ENCODE measurements around the gene PRKCB.

The PRKCB gene

DNA sequence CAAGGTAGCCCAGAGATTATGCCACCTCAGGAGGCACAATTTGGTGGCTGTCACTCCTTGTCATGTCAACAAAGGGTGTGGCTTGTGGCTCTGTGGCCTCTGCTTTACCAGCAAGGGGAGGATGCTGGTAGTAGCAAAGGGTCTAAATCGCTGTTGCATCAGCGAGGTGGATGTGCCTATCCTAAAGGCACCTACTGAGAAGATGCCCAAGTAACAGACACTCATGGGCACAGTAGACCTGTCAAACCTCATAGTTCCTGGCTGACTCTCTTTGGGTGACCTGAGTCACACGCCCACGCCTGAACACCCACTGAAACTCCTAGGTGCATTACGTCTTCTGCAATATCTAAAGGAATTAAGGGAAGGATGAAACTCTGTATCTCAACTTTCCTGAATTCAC, 139.5 kb downstream of the PRKCB start:
- no peak for DNase-seq

- DNase-seq = no peak
Measured at GRCh38 chr16:23976091-23976490, 140.3 kb downstream of the PRKCB start.

- DNase-seq = no peak
Measured at GRCh38 chr16:23976524-23976923, 140.7 kb downstream of the PRKCB start.

- DNase-seq = no peak
Measured at GRCh38 chr16:23979441-23979840, 143.7 kb downstream of the PRKCB start.

- no peak for DNase-seq
Measured at GRCh38 chr16:23979982-23980381, 144.2 kb downstream of the PRKCB start.

- no peak for DNase-seq
Measured at GRCh38 chr16:23981429-23982399, 145.9 kb downstream of the PRKCB start.

DNA sequence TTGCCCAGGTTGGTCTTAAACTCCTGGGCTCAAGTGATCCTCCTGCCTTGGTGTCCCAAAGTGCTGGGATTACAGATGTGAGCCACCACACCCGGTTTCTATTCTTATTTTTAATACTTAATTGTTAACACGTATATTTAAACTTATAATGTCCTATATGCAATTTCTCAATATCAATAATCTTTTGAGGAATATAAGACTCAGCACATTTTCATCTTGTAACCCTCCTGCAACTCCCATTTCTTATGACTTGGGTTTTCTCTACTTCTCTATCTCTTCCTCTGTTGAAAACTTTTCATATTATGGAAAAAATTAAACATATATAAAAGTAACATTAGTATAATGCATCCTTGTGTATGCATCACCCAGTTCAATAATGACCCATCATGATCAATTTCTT, 150.7 kb downstream of the PRKCB start:
- no peak for DNase-seq

GRCh38 chr16:23987443-23987842, 151.7 kb downstream of the PRKCB start:
- DNase-seq = no peak

DNA sequence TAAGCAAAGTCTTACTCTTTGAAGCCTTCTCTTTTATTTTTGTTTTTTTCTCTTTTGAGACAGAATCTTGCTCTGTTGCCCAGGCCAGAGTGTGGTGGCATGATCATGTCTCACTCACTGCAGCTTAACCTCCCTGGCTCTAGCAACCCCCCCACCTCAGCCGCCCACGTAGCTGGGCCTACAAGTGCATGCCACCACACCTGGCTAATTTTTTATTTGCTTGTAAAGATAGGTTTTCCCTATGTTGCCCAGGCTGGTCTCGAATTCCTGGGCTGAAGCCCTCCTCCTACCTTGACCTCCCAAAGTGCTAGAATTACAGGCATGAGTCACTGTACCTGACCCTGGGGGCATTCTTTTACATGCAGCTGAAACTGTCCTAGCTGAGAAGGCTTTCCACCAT, 154.7 kb downstream of the PRKCB start:
- no peak for DNase-seq

GRCh38 chr16:23991066-23991465, 155.3 kb downstream of the PRKCB start:
- no peak for DNase-seq

DNA sequence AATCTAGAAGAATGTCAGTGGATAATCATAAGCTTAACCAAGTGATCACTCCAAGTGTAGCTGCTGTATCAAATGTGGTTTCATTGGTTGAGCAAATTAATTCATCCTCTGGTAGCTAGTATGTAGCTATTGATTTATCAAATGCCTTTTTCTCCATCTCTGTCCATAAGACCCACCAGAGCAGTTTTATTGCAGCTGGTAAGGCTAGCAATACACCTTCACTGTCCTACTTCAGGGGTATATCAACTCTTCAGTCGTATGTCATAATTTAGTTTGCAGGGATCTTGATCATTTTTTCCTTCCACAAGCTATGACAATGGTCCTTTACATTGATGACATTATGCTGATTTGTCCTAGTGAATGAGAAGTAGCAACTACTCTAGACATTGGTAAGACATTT, 158.8 kb downstream of the PRKCB start:
- DNase-seq = no peak

- no peak for DNase-seq
Measured at GRCh38 chr16:23996258-23996955, 160.6 kb downstream of the PRKCB start.

DNA sequence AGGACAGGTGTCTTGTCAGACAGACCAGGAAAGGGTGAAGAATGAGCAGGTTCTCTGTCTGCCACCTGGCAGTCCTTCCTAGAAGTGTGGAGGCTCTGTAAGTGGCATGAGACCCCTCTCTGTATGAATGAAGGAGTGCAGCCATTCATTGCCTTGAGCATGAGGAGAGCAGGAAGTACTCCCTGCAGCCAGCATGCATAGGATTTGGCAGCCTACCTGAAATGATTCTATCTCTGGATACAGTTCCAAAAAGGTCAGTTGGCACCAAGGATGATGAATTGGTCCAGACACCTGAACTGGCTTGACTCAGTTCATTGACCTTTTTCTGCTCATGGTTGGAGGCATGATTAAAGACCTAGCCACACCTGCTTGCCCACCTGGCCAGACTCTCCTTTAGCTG, 163.0 kb downstream of the PRKCB start:
- DNase-seq = no peak

- no peak for DNase-seq
Measured at GRCh38 chr16:23999663-24000062, 163.9 kb downstream of the PRKCB start.

GRCh38 chr16:24001710-24002109, 165.9 kb downstream of the PRKCB start:
- DNase-seq = no peak

DNA sequence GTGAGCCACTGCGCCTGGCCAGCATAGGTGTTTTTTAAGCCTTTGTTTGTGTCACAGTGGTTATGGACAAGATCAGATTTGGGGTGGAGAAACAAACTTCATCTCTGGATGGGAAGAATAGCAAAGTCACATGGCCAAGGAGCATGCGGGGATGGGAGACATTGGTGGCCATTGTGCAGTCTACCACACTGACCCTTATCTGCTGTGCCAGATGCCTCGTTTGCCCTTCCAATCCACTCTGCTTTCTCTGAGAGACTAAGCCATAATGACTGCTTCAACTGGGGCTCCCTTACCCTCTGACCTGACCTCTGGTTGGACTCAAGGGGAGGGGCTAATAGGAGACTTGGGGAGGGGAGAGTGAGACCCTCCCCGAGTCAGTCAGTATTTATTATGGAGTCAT, 166.8 kb downstream of the PRKCB start:
- no peak for DNase-seq

DNA sequence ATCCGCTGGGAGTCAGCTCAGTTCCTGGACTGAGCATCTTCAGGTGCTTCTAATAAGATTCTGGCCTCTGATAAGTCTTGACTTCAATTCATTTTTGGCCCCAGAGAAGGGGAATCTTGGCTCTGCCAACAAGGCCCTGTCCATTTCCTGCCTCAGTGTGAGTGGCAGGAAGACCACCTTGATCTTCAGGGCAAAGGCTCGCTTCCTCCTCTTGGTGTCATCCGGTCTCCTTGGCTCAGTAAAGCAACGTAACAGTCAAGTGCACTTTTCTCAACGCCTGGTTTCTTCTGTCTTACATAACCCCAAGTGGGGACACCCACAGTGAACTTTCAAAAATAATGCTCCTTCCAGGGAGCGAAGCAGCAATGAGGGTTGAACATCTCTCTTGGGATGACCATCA, 169.8 kb downstream of the PRKCB start:
- DNase-seq = no peak

DNA sequence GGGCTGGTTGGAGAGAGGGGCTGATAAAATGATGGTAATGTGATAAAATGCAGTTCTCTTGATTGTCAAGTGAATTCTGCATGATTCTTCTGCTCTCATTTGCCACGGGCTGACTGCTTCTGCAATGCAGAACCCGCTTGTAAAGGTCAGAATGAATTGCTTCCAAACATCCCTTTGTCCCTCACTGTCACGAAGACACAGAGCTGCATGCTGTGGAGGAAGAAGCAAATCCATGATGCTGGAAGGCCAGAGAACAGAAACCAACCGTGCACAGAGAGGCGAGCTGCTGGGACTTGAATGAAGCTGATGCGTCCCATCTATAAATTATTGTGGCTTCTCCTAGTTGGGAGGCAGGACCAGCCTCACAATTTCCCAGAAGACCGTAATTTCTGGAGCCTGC, 171.6 kb downstream of the PRKCB start:
- no peak for DNase-seq

DNA sequence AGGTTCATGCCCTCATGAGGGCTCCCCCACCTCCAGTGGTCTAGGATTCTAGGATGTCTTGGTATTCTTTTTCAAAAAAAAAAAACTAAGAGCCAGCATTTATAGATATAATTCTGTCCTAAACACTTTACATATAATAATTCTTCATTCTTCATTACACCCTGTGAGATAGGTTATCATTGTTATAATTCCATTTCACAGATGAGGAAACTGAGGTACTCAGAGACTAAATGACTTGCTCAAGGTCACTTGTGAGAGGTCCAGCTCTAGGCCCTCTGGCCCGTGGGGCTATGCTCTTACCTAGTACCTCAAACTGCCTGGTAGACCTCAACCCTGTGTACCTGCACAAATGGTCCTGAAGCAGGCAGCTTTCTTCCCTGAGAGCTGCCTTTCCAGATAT, 172.2 kb downstream of the PRKCB start:
- DNase-seq = no peak

DNA sequence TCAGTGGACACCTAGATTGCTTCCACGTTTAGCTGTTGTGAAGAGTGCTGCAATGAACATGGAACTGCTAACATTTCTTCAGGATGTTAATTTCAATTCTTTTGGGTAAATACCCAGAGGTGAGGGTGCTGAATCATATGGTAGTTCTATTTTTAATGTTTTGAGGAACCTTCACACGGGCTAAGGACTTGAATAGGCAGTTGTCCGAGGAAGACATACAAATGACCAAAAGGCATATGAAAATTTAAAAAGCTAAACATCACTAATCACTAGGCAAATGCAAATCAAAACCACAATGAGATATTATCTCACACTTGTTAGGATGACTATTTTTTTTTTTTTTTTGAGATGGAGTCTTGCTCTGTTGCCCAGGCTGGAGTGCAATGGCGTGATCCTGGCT, 173.3 kb downstream of the PRKCB start:
- DNase-seq = no peak

- DNase-seq = no peak
Measured at GRCh38 chr16:24009955-24010354, 174.2 kb downstream of the PRKCB start.

GRCh38 chr16:24010440-24011089, 174.8 kb downstream of the PRKCB start:
- DNase-seq = peak; percentile 73

- no peak for DNase-seq
Measured at GRCh38 chr16:24011237-24011636, 175.5 kb downstream of the PRKCB start.

Data from NCI-H2227 treated with DMSO at 0.1 percent for 48 hours (cell line).